T-helper 1 cell treated with Interleukin-12 subunit alpha and Interleukin-12 subunit beta and Interleukin-4 antibody, amounts not matched to agents 30 ng/mL and 1 ng/mL, for 36 hours (primary cell): ENCODE data around the gene ZNF214. TPM values are rescaled to one million over a fixed set of nuclear protein-coding genes. Genes with fewer than 3 reads are reported as not detected.
"Not testable (repeated sequence)": the region's sequence is repeated elsewhere in the genome, so short reads cannot be mapped to it uniquely, and the experiment has no call there.

Experiments used
- intact Hi-C: fragments of 100-400 bp; cut with micrococcal nuclease; formaldehyde crosslinking; loops from one replicate; pipeline ENCODE4 v1.15.1; 2024
- total RNA-seq: library from RNA; stranded (reverse); gene quantifications from 2 replicates; pipeline ENCODE4 v1.2.3, GENCODE V29; 2022

Gene ZNF214
- total RNA-seq, 1 donor from 2014 or later = not detected

DNA sequence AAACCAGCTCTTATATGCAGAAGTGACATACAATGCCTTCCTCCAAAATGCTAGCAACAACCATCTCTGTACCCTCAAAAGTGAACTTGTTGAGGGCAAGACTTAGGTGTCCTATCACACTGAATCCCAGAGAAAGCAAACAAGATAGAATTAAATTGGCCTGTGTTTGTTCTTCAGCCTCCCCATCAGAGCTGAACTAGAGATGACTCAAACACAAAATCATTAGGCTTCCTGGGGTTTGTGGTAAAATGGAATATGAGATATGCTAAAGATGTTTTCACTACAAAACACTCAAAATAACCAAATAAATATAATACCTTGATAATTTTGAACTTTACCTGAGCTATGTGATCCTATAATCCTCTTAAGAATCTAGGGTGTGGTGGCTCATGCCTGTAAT lies 31.6 kb downstream of the ZNF214 start:
- intact Hi-C loops = no loop called here

DNA sequence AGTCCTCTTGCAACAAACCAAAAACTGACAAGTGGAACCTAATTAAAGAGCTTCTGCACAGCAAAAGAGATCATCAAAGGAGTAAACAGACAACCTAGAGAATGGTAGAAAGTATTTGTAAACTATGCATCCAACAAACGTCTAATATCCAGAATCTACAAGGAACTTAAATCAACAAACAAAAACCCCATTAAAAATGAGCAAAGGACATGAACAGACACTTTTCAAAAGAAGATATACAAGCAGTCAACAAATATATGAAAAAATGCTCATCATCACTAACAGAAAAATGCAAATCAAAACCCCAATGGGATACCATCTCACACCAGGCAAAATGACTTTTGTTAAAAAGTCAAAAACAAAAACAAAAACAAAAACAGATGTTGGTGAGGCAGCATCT lies 33.7 kb downstream of the ZNF214 start:
- intact Hi-C loops = no loop called here

DNA sequence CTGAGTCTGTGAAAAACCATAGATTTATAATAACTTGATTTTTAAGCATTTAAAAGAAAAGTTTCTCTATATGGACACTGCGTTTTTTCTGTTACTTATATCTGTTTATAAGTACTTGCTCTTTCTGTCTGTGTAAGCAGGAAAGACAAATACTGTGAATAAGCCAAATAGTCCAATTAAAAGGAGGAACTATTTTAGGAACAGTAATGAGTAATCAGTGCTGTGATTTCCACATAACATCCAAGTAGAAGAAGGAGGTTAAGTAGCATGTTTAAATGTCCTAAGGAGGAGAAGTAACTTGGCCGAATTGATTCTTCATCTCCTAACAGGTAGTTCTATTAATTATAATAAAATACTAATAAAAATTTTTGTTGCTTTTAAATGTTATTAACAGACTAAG lies 40.8 kb downstream of the ZNF214 start:
- intact Hi-C loops = no loop called here

DNA sequence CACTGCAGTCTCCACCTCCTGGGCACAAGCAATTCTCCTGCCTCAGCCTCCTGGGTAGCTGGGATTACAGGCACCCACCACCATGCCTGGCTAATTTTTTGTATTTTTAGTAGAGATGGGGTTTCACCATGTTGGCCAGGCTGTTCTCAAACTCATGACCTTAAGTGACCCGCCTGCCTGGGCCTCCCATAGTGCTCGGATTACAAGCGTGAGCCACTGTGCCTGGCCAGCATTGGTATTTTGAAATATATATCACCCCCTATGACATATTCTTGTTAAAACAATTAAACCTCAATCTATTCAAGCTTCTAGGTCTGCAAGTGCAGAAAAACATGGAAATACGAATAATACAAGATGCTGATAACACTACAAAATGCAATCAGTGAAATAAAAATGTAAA lies 50.3 kb downstream of the ZNF214 start:
- intact Hi-C loops = not testable (repeated sequence)

DNA sequence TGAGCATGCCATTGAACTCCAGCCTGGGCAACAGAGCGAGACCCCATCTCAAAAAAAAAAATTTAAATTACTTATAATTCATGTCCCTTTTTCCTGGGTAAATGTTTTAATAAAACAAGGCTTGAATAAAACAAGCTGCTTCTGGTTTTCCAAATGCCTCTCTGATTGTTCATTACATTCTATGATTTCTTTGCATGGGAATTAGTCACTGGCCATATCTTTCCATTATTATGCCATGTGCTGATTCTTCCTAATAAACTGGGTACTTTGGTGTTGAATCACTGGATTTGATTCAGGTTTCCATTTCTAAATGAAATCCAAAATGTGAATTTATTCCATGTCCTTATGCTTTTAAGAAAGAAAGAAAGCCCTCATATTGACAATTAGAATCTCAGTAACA lies 51.3 kb downstream of the ZNF214 start:
- intact Hi-C loops = no loop called here

DNA sequence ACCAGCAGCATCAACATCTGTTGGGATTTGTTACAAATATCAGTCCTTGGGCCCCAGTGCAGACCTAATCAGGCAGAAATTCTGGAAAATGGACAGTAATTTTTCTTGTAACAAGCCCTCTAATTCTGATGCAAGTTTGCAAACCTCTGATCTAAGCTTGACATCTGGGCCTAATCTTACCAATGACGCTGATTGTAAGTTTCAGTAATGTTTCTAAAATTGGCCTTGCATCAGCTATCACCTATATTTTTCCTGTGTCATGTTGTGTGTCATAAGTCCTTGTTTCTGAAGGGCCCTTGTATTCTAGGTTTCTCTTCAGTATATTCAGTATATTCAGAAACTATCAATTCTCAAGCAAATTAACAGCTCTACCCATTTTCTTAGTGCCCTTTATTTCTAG lies 57.5 kb downstream of the ZNF214 start:
- intact Hi-C loops = no loop called here

DNA sequence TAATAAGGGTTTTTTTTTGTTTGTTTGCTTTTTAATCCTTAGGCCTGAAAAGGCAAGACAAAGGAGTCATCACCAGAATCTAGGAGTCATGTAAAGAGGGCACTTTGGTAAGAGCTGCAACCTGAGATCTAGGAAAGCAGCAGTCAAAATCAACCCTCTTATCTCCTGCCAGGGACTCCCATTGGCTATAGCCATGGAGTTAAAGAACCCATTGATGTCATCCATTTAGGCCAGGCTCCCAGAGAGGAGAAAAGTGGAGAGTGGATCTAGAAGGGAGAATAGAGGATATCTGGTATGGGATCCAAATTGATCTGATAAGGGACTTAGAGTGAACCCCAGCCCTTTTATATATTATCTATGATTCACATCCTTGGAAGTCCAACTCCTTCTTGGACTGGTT lies 58.0 kb downstream of the ZNF214 start:
- intact Hi-C loops = no loop called here

DNA sequence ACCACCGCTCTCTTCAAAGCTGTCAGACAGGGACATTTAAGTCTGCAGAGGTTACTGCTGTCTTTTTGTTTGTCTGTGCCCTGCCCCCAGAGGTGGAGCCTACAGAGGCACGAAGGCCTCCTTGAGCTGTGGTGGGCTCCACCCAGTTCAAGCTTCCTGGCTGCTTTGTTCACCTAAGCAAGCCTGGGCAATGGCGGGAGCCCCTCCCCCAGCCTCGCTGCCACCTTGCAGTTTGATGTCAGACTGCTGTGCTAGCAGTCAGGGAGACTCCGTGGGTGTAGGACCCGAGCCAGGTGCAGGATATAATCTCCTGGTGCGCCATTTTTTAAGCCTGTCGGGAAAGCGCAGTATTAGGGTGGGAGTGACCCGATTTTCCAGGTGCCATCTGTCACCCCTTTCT lies 65.9 kb downstream of the ZNF214 start:
- intact Hi-C loops = not testable (repeated sequence)

Other genes with a start within 250 kb of the ZNF214 start
- 0.41 TPM in 1 of 2 replicates, not detected in the other for gene OR2AG2, start 248.4 kb downstream of the ZNF214 start, total RNA-seq
- not detected in 2 replicates for gene OR2AG1, start 237.3 kb downstream of the ZNF214 start, total RNA-seq
- gene OR6A2, start 220.7 kb downstream of the ZNF214 start, total RNA-seq = 0.05 and 0.12 TPM in 2 replicates
- gene OR10A5, start 174.7 kb downstream of the ZNF214 start, total RNA-seq = not detected in 2 replicates
- gene OR10A2, start 157.3 kb downstream of the ZNF214 start, total RNA-seq = not detected in 2 replicates
- gene OR10A4, start 143.7 kb downstream of the ZNF214 start, total RNA-seq = not detected in 2 replicates
- gene OR2D2, start 127.8 kb downstream of the ZNF214 start, total RNA-seq = 0.20 TPM in 2 replicates
- gene OR2D3, start 99.3 kb downstream of the ZNF214 start, total RNA-seq = not detected in 2 replicates
- 1.9 and 2.3 TPM in 2 replicates for gene ZNF215, start 93.9 kb downstream of the ZNF214 start, total RNA-seq
- 0.24 and 0.34 TPM in 2 replicates for gene NLRP14, start 133 bp upstream of the ZNF214 start, total RNA-seq
- gene RBMXL2, start 68.7 kb upstream of the ZNF214 start, total RNA-seq = 0.10 TPM in 1 of 2 replicates, not detected in the other
- not detected in 2 replicates for gene SYT9, start 231.6 kb upstream of the ZNF214 start, total RNA-seq